Measurements from ENCODE around the gene ZBED4.

ZBED4 gene

DNA sequence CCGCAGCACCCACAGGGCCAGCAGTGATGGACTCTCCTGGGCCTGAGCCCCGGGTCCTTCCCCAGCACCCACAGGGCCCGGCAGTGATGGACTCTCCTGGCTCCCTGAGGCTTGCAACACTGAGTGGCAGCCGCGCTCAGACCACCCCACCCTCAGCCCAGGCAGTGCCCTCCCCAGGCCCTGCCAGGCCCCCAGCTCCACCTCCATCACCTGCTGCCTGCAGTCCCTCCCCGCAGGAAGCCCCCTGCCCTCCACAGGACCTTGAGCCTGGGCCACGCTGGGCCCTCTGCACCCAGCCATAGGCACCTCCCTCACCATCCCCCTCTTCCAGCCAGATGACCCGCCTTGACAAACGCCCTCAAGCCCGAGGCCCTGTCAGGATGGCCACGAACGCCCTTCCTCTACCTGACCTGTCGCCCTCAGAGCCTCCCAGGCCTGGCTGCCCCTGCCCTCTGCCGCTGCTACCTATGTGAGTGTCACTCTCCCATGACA is 53.2 kb downstream of the ZBED4 start:
- no peak for DNase-seq

DNA sequence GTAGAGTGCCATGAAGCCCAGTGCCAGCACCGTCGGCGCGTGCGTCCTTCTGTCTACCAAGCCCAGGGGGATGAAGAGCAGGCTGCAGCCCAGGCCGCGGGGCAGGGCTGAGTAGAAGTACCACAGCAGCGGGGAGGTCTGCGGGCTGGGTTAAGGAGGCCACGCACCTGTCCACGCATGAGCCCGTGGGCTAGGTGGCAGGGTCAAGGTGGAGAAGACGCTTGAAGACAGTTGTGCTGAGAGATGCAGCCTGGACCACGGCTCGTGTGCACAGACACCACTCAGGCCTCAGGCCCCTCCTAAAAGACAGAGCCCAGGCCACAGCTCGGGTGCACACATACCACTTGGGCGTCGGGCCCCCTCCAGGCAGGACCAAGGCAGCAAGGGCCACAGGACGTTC is 54.2 kb downstream of the ZBED4 start:
- no peak for DNase-seq

DNA sequence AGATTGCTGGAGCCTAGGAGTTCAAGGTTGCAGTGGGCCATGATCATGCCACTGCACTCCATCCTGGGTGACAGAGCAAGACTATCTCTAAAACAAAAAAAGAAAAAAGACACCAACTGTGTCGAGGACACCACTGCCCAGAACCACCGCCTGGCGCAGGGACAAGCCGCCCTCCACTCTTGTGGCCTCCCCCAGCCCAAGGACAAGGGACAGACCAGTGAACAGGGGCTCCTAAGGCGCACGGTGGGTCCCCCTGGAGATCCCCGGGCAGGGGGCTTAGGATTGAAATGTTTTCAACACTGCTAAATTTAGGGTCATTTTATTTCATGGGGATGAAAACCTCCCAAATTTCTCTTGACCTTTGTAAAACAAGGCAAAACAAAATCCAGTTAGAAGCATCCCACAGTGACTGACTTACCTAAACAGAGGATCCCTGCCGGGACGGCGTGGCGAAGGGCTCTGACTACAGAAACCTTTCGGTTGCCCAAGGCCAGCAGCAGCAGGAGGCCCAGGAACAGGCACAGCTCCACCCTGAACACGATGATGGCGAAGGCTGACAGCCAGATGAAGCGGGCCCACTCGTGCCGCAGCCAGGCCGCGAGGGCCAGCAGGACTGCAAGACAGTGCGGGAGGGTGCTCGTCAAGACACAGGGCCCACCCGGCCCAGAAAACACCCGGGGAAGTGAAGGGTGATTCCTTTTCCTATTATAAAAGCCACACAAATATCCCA is 56.0 kb downstream of the ZBED4 start:
- no peak for DNase-seq

DNA sequence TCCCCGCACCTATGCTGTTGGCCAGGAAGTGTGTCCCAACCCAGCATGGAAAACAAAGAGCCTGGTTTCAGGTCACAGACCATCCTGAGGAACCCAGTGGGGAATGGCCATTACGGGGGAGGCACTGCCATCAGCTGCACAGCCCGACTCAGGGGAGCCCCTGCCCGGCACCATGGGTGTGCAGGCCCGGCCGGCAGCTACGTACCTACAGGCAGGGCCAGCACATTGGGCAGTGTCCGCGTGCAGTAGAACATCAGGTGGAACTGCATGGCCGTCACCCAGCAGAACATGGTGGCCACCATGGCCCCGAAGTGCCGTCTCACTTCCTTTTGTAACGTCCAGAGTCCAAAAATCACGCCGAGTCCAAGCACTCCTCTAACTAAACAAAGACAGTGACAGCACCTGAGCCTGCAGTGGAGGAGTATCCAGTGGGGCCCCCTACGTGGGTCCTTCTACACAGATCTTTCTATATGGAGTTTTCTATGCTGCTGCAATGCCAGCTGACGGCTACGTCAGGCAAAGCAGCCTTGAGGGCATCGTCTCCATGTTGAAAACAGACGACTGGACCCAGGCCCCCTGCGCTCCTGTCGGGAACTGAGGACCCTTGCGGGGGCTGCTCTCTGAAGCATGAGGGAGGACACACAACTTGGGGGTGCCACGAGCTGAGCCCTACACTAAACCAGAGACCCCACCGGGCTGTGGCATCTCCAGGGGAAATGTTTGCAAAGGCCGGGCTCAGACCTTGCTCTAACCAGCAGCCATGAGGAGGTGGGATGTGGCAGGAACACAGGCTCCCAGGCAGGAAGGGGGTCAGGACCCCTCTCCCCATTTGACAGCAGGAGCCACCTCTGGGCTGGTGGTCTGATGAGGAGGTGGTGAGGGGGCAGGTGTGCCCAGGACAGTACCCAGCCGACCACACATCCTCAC is 56.8 kb downstream of the ZBED4 start:
- DNase-seq = no peak

DNA sequence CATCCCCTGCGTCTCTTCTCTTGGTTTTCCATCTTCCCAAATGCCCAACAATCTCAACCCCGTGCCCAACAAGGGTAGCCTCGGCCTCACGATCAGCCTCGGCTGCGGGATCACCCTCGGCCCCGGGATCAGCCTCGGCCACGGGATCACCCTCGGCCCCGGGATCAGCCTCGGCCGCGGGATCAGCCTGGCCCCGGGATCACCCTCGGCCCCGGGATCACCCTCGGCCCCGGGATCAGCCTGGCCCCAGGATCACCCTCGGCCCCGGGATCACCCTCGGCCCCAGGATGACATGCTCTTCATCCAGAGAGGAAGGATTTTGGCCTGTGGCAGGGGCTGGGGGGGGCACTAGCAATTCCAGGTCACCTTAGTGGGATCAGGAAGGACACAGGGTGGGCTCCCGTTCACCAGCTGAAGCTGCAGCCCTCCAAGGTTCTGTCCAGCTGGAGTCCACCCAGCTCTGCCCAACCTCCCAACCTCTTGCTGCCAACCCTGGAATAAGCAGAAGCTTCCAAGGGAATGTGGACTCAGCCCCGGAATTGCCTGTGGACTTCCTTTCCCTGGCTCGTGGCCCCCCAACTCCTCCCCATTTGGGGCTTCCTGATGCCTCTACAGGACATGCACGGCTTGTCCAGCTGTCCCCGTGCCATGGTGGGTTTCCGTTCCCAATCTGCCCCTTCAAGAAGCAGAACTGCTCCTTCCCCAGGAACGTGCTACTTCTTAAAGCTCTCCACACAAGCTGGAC is 58.4 kb downstream of the ZBED4 start:
- DNase-seq = no peak

DNA sequence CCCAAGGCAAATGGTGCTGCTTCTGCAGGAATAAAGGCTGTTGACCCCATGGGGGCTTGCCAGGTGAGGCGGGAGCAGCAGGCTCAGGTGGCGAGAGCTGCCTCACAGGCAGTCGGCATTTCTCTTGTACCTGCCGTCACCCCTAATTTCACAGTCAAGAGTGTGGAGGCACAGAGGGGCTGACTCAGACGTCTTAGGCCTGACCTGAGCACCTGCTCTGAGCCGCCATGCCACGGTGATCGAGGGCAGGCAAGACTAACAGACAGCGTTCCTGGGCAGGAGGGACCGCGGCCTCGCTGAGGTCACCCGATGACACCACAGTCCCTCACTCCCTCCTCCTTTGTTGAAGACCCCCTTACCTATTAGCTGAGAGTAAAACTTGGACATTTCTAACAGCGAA is 59.4 kb downstream of the ZBED4 start:
- no peak for DNase-seq

DNA sequence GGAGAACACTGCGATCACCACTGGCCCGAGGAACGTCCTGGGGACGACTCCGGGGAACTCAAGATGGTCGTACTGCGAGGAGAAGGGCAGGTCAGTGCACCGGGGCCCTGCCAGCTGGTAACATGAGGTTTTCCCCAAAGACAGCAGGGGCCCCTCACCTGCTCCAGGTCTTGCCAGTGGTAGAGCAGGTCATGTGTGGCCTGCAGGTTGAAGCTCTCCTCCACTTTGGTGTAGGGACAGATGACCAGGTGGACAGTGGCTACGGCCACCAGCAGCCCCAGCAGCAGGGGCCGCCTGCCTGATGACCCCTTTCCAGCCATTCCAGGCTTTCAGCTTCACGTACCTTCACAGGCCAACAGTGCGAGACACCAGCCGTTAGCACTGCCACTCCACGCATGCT is 59.8 kb downstream of the ZBED4 start:
- DNase-seq = no peak

DNA sequence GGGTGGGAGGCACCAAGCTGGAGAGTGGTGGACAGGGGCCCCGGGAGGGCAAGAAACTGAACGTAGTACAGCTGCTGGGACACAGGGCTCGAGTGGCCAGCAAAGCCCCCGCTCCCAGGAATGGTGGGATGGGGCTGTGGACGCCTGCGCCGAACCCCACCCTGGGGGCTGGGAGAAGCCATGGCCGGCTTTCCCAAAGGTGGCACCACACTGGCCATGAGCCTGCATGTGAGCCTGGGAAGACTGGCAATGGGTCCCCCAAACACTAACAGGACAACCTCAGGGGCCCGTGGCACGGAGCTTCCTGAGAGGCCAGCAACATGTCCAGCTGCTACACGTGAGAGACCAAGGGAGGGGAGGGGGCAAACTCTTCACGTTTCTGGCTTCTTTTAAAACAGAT is 60.6 kb downstream of the ZBED4 start:
- no peak for DNase-seq

DNA sequence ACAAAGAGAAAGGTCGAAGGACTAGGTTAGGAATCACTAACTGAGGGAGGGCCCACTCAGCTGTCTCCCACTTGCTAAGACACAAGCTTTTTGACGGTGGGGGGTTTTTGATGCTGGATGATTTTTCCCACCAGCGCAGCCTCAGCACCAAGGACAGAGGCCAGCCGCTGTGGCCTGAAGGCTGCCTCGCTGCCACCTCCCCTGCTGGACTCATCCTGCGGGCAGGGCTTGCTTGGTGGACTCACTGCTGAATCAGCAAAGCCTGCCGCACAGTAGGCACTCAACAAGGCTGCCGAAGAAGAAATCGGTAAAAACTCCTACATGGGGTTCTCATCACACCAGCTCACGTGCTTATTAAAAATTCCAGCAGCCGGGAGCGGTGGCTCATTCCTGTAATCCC is 62.0 kb downstream of the ZBED4 start:
- DNase-seq = no peak

DNA sequence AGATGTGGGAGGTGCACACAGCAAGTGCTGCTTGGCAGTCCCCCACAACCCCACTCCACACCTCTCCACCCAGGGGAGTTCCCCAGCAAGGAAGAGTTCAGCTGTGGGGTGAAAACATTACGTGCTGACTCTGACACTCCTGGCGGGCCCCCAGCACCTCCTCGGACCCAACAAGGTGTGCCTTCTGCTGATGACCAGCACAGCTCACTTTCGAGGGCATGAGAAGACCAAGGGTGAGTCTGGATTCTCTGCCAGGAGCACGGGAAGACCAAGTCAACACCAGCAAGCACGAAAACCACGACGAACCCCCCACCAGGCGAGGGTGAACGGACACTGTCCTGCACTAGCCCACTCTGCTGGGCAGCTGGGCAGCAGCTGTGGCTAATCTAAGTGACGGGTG is 63.2 kb downstream of the ZBED4 start:
- DNase-seq = no peak

DNA sequence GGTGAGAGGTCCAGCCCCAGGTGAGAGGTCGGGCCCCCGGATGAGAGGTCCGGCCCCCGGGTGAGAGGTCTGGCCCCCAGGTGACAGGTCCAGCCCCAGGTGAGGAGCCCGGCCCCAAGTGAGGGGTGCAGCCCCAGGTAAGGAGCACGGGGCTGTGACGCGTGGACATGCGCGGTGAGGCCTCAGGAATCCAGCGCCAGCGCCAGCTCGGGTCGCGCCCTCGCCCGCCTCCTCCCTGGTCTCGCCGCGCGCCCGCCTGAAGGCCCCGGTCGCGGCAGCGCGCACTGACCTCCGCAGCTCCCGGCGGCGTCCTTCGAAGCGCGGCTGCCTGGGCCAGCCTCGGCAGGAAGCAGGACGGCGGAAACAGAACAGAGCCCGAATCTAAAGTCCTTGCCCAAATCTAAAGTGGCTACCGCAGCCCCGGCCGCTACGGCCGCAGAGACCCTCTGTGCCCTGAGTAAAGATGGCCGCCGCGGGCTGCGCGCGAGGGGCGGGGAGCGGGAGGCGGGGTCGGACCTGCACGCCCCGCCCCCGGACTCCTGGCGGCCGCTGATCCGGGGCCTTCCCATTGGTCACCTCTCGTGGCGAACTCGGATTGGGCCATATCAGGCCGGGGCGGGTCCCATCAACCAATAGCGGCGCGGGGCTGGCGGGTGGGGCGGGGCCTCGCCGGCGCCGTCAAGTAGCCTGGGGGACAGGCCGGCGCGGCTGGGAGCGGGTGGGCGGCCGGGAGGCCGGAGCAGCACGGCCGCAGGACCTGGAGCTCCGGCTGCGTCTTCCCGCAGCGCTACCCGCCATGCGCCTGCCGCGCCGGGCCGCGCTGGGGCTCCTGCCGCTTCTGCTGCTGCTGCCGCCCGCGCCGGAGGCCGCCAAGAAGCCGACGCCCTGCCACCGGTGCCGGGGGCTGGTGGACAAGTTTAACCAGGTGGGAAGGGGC is 64.6 kb downstream of the ZBED4 start, which contains the start of the genes ALG12 and CRELD2:
TSS of gene ALG12 (minus strand) at position 465 of the 937 bp plus-strand sequence. CDS start 4,673 bp downstream, outside the sequence.
TSS of gene CRELD2 (plus strand) at position 661 of the 937 bp plus-strand sequence. CDS start at position 797, 136 bp downstream.
- DNase-seq = peak; percentile 98

DNA sequence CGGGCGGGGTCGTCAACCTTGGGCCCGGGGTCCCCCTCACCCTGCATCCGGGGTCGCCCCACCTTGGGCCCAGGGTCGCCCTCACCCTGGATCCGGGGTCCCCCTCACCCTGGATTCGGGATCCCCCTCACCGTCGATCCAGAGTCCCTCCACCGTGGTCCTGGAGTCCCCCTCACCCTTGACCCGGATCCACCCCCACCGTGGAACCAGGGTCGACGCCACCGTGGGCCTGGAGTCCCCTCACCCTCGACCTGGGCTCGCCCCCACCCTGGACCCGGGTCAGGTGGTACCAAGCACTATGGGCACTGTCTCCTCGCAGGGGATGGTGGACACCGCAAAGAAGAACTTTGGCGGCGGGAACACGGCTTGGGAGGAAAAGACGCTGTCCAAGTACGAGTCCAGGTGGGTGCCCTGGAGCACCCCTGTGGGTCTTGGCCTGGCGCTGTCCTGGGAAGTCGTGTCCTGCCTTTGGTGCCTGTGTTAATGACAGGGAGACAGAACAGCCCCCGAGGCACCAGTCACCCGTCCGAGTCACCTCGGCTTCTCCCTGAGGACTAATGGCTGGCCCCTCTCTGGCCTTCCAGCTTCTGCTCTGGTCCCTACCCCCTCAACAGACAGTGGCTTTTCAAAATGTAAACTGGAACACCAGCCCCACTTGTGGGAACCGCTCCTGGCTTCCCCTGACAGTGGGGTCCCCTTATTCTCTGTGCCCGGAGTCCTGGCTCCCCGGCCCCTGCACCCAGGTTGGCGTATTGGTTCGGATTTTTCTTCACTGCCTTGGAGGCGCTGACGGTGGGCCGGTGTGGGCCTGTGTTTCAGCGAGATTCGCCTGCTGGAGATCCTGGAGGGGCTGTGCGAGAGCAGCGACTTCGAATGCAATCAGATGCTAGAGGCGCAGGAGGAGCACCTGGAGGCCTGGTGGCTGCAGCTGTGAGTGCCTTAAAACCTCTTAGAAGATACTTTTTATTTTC is 65.6 kb downstream of the ZBED4 start:
- DNase-seq = no peak

DNA sequence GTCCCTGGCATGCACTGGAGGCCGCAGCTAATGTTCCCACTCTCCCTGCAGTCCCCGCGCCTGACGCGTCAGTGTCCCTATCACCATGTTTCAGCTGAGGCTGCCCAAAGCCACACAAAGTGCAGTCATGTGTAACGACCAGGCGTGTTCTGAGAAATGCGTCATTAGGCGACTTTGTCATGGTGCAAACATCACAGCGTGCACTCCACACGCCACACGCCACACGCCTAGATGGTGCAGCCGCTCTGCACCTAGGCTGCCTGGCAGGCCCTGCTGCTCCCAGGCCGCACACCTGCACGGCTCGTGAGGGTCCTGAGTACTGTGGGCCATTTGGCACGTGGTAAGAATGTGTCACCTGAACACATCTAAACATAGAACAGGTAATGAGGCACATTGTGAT is 67.2 kb downstream of the ZBED4 start:
- no peak for DNase-seq

DNA sequence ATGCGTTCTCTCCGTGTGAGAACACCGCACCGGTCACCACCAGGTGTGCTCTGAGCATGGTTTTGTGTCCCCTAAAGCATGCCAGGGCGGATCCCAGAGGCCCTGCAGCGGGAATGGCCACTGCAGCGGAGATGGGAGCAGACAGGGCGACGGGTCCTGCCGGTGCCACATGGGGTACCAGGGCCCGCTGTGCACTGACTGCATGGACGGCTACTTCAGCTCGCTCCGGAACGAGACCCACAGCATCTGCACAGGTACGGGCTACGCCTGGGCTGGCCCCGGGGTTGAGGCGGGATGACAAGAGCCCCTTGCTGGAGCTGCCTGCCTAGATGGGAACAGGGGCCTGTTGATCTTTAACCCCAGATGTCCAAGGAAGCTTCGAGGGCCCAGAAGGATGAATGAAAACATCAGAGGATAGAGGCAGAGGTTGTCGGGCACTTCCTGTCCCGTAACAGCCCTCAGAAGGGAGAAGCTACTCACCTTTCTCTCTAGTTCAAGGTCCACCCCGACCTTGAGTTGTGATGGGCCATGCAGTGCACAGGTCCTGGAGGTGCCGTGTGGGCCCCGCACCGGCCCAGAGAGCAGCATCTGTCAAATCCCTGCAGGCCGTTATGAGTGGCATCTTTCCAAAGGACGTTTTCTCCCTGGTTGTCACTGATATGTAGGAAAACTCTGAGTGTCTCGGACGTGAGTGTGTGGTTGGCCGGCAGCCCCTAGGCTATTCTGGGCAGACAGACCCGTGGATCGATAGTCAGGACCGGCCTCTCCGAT is 68.0 kb downstream of the ZBED4 start:
- no peak for DNase-seq

DNA sequence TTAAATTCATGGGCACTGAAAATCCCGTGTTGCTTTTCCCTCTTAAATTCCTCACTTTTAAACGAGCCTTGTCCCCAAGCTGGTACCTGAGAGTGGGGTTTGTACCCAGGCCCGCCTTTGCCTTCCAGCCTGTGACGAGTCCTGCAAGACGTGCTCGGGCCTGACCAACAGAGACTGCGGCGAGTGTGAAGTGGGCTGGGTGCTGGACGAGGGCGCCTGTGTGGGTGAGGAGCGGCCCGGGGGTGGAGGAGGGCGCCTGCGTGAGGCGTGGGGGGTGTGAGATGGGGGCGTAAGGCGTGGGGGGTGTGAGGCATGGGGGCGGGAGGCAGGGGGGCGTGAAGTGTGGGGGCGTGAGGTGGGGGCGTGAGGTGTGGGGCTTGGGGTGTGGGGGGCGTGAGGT is 68.8 kb downstream of the ZBED4 start:
- DNase-seq = no peak

DNA sequence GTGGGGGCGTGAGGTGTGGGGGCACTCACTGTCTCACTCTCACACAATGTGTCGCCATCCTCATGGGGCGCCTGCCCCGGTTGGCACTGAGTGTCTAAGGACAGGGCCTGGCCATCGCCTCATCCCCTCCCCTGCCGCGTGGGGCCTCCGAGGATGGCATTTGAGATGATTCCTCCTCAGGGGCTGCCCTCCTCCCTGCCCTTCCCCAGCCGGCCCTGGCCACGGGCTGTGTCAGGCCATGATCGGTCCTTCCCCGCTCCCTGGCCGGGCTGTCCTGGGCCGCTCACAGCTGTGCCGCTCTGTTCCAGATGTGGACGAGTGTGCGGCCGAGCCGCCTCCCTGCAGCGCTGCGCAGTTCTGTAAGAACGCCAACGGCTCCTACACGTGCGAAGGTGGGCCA is 69.3 kb downstream of the ZBED4 start:
- no peak for DNase-seq

DNA sequence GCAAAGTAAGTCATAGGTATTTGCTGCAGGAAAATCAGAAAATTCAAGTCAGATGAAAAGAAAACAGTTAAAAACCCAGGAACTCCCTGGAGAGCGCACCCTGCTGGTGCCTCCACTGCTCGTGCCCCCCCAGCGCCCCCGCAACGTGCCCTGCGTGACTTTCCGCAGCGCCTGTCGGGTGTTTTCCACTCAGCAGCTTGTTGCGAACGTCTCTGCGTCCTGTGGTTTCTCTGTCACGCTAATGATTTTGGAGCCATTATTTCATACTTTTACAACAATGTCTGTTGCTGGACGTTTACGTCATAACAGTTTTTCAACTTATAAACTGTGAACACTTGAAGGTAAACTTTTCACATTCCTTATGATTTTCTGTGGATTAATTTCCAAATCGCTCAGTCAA is 69.8 kb downstream of the ZBED4 start:
- DNase-seq = no peak

DNA sequence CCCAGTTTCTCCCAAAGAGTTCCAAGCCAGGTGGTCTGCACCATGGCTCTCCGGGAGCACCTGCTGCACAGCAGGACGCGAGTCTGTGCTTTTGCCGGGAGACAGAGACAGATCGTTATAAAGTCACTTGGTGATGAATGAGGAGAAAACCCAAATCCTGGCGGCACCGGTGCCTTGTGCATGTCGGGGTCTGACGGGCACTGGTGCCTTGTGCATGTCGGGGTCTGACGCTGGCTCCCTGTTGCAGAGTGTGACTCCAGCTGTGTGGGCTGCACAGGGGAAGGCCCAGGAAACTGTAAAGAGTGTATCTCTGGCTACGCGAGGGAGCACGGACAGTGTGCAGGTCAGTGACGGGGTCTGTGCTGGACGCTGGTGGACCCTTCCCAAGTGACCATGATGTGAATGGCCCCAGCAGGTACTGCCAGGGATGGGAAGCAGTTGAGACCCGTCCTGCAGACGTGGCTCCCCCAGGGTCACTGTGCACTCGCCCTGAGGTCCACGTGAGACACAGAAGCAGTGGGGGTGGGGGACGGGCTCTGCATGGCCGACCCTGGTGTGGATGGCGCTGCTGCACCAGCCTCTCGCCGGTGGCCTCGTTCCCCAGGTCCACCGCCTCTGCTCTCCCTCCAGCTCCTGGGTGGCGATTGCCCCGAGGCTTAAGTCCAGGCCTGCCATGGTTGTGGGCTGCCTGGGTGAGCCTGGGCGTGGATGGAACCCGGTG is 70.6 kb downstream of the ZBED4 start:
- DNase-seq = no peak

DNA sequence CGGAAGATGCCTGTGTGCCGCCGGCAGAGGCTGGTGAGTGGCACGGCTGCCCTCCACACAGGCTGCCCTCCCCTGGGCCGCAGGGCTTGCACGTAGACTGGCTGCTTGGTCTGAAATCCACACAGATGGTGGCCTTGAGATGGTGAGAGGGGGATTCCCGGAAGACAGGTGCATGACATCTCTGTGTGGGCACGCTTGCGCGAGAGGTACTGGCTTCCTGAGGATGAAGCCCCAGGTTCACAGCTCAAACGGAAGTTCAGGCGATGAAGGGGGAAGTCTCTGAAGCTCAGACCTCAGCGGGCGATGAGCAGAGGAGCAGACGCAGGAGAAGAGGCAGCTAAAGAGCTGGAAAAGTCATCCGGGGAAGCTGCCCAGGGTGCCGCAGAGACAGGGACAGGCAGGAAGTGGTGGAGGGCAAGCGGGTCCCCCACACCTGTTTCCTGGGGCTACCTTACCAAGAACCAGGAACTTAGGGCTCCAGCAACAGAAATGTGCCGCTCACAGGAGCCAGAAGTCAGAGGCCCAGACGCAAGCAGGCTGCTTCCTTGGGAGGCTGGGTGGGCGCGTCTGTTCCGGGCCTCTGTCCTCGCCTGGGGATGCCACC is 72.0 kb downstream of the ZBED4 start:
- peak; percentile 81 for DNase-seq

Measured in activated CD8-positive, alpha-beta memory T cell treated with anti-CD3 and anti-CD28 coated beads, Interleukin-2, amount 50 U/mL, for 48 hours (primary cell).